Measurements from ENCODE around the gene UNC93A. TPM values are rescaled to one million over a fixed set of nuclear protein-coding genes. Genes with fewer than 3 reads are reported as not detected.

The UNC93A gene
- total and polyA plus RNA-seq, 2 donors (not counting 3 experiments of a cell fraction or from before 2014, with no cell fraction given): not detected

DNA sequence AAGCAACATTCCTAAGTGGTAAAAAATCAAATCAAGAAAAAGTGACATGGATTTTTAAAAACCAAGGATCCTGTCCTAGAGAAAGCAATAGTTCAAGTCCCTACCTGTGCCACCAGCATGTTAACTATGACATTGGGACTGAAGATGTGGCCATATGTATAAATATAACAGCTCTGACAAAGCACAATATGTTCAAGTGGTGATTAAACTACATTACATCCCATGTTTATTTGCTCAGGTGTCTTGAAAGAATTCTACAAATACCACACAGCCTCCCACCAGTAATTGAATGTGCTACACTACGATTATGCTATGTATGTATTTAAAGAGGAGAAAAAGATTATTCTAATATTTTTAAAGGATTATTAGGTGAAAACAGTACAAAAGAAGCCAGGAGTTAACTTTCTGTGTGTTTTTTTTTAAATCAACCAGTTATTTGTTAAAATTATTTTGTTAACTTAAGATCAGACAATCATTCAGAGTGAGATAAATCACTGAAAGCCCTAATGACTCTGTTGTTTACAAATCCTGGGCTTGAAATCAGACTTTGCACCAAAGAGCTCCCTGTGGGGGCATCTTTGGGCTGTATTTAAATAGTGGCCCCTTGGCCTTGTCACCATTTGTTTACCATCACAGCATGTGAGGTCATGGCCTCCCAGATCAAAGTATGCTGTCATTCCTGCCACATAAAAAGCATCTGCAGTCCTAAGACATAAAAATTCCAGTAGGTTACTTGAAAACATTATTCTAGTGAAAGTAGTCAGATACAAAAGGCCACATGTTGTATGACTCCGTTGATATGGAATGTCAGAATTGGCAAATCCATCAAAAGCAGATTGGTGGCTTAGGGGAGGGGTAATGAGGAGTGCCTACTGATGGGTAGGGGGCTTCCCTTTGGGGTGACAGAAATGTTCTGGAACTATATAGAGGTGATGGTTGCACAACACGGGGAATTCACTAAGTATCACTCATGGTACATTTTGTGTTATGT, 50.8 kb downstream of the UNC93A start:
- H3K9ac ChIP-seq (replicated peaks; ENCODE audit: extremely low read depth, insufficient read depth, low read length): no peak overlapping the region
- no peak overlapping the region for H3K4me3 ChIP-seq (replicated peaks in 1 of 3; ENCODE audit: insufficient read depth in 1 of 3, low read depth in 1 of 3, low read length in 3 of 3)
- H2AFZ ChIP-seq (ENCODE audit: low read depth, low read length): no peak overlapping the region
- no peaks in the 10 kb centered on the region for H3K36me3 ChIP-seq (ENCODE audit: control insufficient read depth in 2 of 2, extremely low read depth in 1 of 2, insufficient read depth in 2 of 2, low read length in 2 of 2)
- no peak for TF ChIP-seq EZH2 (IDR thresholded peaks at IDR 0.05; ENCODE audit: borderline replicate concordance, low read depth, low read length, severe bottlenecking)
- TF ChIP-seq GATA2 (IDR thresholded peaks at IDR 0.05; ENCODE audit: insufficient read depth, insufficient read length, low read depth, low read length): no peak
- TF ChIP-seq, protein P1, sequence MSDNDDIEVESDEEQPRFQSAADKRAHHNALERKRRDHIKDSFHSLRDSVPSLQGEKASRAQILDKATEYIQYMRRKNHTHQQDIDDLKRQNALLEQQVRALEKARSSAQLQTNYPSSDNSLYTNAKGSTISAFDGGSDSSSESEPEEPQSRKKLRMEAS (IDR thresholded peaks at IDR 0.05; ENCODE audit: insufficient read depth, insufficient read length): no peak
- TF ChIP-seq, protein P2, sequence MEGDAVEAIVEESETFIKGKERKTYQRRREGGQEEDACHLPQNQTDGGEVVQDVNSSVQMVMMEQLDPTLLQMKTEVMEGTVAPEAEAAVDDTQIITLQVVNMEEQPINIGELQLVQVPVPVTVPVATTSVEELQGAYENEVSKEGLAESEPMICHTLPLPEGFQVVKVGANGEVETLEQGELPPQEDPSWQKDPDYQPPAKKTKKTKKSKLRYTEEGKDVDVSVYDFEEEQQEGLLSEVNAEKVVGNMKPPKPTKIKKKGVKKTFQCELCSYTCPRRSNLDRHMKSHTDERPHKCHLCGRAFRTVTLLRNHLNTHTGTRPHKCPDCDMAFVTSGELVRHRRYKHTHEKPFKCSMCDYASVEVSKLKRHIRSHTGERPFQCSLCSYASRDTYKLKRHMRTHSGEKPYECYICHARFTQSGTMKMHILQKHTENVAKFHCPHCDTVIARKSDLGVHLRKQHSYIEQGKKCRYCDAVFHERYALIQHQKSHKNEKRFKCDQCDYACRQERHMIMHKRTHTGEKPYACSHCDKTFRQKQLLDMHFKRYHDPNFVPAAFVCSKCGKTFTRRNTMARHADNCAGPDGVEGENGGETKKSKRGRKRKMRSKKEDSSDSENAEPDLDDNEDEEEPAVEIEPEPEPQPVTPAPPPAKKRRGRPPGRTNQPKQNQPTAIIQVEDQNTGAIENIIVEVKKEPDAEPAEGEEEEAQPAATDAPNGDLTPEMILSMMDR (IDR thresholded peaks at IDR 0.05; ENCODE audit: extremely low read depth in 1 of 2, insufficient read depth in 1 of 2, low read depth in 1 of 2, low read length in 2 of 2): no peak
- TF ChIP-seq FOS (IDR thresholded peaks at IDR 0.05; ENCODE audit: borderline replicate concordance, insufficient read depth, low read length): no peak
- no peak for TF ChIP-seq POLR2AphosphoS5 (IDR thresholded peaks at IDR 0.05; ENCODE audit: insufficient read depth, low read depth, low read length)
- no peak for TF ChIP-seq JUN (IDR thresholded peaks at IDR 0.05; ENCODE audit: borderline replicate concordance, insufficient read depth, insufficient read length, low read depth)
- no peak for TF ChIP-seq POLR2A (IDR thresholded peaks at IDR 0.05; ENCODE audit: low read depth, low read length)
- TF ChIP-seq MYC (IDR thresholded peaks at IDR 0.05; ENCODE audit: low read depth, low read length): no peak
- H3K27ac ChIP-seq (ENCODE audit: insufficient read depth, low read depth, low read length): no peak overlapping the region
- no peaks in the 10 kb centered on the region for H3K27me3 ChIP-seq (ENCODE audit: control insufficient read depth in 2 of 2, insufficient read depth in 2 of 2, low read length in 2 of 2)
- FAIRE-seq (no peak), DNase-seq (ENCODE audit: low read depth, low spot score) (no peak)
- intact Hi-C loops (cut with micrococcal nuclease): no loop called here
- H3K4me2 ChIP-seq (ENCODE audit: insufficient read depth, low read length): no peak overlapping the region
- H3K9me3 ChIP-seq (replicated peaks; ENCODE audit: control insufficient read depth, insufficient read depth, low read length): no peaks in the 10 kb centered on the region
- no peaks in the 10 kb centered on the region for H3K79me2 ChIP-seq (ENCODE audit: control insufficient read depth, insufficient read depth, low read length)
- no TSS peak for BruUV-seq (replicated peaks)
- dilution Hi-C loops (cut with MboI; ENCODE audit: extremely low pct_ligation_motif_present, low sequenced_read_pairs): no loop called here
- no peaks in the 10 kb centered on the region for H3K9me1 ChIP-seq (replicated peaks; ENCODE audit: control insufficient read depth, extremely low read depth, insufficient read depth, low read length)
- no peaks in the 10 kb centered on the region for H3K4me1 ChIP-seq (ENCODE audit: control insufficient read depth, extremely low read depth, insufficient read depth, low read length)
- H4K20me1 ChIP-seq (replicated peaks; ENCODE audit: control insufficient read depth, extremely low read depth, insufficient read depth, low read length): no peaks in the 10 kb centered on the region
- ChIA-PET CTCF (interaction anchor here (3.7 kb wide), 1 partner anchor 10 kb away, joined by 14 read pairs; no protein-coding TSS in a partner anchor), POLR2A (no interaction called here)
